NCI-H2227 (cell line): ENCODE data around the gene AGPS.
"Not testable (repeated sequence)": the region's sequence is repeated elsewhere in the genome, so short reads cannot be mapped to it uniquely, and the experiment has no call there.

ENCODE experiments used
- DNase-seq: peaks from one replicate; lab custom pipeline; 2025; ENCODE audit not compliant: unreplicated experiment; lab: John Stamatoyannopoulos, UW

Gene AGPS

DNA sequence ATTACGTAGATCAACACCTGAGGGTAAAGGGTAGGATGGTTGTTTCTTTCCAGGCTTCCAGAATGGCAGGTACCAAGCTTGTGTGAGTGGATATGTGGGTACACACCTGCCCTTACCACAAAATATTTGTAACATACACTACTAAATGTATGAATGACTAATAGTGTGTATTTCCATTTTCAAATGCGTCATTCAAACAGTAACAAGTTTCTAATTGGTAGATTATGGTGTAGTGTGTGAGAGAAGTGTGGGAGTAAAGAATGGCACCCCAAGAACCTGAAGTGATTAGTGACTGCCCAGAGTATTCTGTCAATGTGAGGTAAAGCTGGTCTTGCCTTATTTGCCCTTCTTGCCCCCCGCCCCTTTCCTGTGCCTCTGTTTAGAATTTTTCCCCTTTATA lies 21.1 kb downstream of the AGPS start:
- DNase-seq = no peak

DNA sequence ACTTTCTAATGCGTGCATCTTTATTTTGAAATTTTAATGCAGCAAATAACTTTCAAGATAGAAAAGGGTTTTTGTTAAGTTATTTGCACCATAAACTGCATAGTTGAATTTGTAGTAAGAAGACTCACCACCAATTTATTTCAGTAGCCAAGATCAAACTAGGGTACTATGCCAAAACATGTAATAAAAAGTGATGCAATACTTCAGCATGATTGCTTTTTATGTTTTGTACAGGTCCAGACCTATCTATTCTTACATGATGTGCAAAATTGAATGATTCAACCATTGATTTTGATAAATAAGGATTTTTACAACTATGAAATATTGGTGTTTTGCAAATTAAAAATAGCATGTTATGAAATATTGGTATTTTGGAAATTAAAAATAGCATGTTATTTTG lies 26.7 kb downstream of the AGPS start:
- DNase-seq = no peak

DNA sequence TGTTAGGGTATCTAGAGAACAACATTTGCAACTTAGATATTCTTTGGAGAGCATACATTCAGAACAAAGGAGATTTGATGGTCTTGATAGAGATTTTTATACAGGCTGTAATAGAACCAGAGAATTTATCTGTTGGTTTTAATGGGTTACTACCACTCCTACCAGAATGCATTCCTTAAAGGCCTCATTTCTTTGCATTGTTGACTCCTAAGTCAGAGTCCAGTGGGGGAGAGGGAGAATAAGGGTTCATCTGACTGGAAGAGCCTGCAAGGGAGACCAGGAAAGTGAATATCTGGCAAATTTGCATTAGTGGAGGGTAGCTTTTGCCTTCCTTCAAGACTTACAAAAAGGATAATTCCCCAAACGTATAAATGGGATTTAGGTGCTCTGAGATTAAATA lies 29.7 kb downstream of the AGPS start:
- no peak for DNase-seq

DNA sequence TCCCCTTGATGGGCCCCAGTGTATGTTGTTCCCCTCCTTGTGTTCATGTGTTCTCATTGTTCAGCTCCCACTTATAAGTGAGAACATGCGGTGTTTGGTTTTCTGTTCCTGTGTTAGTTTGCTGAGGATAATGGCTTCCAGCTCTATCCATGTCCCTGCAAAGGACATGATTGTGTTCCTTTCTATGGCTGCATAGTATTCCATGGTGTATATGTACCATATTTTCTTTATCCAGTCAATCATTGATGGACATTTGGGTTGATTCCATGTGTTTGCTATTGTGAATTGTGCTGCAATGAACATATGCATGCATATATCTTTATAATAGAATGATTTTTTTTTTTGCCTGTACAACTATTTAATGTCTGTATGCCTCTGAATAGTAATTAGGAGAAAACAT lies 31.5 kb downstream of the AGPS start:
- not testable (repeated sequence) for DNase-seq

DNA sequence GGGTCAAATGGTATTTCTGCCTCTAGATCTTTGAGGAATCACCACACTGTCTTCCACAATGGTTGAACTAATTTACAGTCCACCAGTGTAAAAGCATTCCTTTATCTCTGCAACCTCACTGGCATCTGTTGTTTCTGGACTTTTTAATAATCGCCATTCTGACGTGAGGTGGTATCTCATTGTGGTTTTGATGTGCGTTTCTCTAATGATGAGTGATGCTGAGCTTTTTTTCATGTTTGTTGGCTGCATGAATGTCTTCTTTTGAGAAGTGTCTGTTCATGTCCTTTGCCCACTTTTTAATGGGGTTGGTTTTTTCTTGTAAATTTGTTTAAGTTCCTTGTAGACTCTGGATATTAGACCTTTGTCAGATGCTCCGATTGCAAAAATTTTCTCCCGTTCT lies 32.0 kb downstream of the AGPS start:
- not testable (repeated sequence) for DNase-seq

DNA sequence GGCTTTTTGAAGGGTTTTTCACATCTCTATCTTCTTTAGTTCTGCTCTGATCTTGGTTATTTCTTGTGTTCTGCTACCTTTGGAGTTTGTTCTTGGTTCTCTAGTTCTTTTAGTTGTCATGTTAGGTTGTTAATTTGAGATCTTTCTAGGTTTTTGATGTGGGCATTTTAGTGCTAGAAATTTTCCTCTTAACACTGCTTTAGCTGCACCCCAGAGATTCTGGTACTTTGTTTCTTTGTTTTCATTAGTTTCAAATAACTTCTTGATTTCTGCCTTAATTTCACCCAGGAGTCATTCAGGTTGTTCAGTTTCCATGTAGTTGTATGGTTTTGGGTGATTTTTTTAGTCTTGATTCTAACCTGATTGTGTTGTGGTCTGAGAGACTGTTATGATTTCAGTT lies 34.7 kb downstream of the AGPS start:
- no peak for DNase-seq

DNA sequence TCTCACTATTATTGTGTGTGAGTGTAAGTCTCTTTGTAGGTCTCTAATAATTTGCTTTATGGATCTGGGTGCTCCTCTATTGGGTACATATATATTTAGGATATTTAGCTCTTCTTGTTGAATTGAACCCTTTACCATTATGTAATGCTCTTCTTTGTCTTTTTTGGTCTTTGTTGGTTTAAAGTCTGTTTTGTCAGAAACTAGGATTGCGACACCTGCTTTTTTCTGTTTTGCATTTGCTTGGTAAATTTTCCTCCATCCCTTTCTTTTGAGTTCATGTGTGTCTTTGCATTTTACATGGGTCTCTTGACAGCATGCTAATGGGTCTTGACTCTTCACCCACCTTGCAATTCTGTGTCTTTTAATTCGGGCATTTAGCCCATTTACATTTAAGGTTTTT lies 35.4 kb downstream of the AGPS start:
- not testable (repeated sequence) for DNase-seq

DNA sequence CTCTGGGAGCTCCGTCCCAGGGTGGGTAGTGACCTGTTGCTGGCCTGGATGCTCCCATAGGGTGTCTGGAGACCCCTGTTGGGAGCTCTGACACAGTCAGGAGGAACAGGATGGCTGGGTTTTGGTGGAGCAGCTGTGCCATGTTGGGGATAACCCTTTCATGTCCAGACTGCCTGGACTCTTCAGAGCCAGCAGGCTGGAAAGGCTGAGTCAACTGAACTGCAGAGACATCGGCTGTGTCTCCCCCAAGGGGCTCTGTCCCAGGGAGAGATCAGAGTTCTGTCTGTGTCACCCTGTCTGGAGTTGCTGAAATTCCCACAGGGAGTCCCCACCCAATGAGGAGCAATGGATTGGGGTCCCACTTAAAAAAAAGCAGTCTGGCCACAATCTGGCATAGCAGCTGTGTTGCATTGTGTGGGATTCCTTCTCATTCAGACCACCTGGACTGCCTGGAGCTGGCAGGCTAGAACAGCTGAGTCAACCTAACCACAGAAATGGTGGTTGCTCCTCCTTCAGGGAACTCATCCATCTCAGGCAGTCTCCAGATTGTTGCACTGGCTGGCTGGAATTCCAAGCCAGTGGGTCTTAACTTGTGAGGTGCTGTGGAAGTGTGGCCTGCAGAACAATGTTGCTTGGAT lies 37.2 kb downstream of the AGPS start:
- DNase-seq = no peak

DNA sequence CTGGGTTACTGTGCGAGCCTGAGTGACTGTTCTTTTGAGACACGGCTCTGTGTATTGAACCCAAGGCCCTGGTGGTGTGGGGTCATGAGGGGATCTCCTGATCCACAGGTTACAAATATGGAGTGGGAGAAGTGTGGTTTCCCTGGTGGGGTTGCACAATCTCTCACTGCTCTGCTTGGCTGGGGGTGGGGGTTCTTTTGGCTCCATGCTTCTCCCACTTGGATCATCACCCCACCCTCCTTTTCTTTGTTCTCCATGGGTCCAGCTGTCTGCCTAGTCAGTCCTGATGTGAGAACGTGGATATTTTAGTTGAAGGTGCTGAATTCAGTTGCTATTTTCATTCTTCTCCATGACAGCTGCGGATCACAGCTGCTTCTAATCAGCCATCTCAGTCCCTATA lies 37.8 kb downstream of the AGPS start:
- no peak for DNase-seq

DNA sequence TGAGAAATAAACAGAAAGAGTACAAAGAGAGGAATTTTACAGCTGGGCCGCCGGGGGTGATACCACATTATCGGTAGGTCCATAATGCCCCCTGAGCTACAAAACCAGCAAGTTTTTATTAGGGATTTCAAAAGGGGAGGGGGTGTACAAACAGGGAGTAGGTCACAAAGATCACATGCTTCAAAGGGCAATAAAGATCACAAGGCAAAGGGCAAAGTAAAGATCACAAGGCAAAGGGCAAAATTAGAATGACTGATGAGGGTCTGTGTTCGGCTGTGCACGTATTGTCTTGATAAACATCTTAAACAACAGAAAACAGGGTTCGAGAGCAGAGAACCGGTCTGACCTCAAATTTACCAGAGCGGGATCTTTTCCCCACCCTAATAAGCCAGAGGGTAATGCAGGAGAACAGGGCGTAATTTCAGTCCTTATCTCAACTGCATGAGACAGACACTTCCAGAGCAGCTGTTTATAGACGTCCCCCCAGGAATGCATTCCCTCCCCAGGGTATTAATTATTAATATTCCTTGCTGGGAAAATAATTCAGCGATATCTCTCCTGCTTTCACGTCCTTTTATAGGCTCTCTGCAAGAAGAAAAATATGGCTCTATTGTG lies 38.6 kb downstream of the AGPS start:
- DNase-seq = not testable (repeated sequence)

DNA sequence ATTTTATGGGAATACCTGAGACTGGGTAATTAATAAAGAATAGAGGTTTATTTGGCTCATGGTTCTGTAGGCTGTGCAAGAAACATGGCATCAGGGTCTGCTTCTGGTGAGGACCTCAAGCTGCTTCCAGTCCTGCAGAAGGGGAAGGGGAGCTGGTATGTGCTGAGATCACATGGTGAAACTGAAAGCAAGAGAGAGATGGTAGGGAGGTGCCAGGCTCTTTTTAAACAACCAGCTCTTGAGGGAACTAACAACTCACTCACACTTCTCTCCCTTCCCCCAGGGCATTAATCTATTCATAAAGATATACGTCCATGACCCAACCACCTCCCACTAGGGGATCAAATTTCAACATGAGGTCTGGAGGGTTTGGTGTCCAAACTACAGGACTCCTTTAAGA lies 40.1 kb downstream of the AGPS start:
- no peak for DNase-seq

DNA sequence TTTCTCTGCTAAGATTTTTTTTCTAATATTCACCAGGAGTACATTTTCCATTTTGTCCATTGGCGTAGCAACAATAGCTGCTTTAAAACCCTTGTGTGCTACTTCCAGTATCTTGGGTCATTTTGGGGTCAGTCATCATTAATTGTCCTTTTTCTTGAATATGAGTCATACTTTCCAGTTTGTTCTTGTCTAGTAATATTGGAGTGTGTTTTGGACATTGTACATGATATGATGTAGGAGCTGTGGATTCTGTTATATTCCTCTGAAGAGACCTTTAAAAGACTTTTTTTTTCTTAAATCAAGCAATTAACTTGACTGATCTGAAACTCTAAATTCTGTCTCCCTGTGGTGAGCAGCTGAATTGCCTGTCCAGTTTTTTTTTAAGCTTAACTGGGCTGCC lies 40.8 kb downstream of the AGPS start:
- no peak for DNase-seq

DNA sequence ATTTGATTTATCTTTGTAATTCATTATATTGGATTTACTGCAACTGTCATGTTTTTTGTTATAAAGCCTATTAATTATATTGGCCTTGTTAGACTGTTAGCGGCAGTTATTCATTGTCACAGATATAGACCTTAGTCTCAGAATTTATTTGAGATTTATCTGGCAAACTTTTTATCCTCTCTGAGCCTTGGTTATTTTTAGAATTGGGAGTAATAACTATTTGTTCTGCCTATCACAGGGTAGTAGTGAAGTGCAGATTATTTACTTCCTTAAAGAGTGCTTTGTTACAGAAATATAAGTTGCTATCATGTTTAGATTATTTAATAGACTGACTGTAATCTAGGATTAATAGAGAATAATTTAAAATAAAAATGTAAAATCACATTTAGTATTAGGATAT lies 41.9 kb downstream of the AGPS start:
- DNase-seq = no peak

DNA sequence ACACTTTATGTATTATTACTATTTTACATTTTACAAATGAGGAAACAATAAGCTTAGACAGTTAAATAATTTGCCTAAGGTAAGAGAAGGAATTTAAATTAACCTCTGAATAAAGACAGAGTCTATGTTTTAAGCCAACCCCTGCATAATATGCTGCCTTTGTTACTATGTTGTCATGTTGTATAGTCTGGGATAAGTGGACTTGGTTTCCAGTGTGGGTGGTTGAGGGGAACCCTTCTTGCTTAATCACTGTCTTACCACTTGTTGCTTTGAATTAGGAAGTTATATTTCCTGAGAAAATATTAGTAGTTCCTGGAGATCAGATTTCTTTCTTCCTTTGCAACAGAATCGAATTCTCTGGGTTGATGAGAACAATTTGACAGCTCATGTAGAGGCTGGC lies 52.6 kb downstream of the AGPS start:
- no peak for DNase-seq

DNA sequence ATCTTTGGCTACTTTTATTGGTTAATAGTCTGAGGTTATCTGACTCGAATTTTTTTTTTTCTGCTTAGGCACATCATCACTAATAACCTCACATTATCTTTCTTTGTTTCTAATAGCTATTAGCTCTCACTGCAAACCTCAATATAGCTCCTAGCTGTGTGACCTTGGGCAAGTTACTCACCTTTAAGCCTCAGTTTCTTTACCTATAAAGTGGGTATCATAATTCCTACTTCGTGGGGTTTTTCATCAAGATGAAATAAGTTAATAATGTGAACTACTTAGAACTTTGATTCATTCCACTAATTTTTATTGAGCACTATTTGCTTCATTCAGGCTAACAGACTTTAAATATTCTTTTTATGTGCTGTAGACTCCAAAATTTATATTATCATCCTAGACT lies 55.5 kb downstream of the AGPS start:
- no peak for DNase-seq

DNA sequence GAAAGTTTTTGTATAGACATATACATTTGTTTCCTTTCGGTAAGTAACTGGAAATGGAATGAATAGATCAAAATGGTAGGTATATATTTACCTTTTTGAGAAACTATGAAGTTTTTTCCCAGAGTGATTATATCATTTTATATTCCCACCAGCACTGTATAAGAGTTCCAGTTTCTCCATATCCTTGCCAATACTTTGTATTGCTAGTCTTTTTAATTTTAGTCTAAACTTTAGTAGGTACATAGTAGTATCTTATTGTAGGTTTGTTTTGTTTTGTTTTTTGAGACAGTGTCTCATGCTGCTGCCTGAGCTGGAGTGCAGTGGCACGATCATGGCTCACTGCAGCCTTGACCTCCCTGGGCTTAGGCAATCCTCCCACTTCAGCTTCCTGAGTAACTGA lies 56.6 kb downstream of the AGPS start:
- no peak for DNase-seq

DNA sequence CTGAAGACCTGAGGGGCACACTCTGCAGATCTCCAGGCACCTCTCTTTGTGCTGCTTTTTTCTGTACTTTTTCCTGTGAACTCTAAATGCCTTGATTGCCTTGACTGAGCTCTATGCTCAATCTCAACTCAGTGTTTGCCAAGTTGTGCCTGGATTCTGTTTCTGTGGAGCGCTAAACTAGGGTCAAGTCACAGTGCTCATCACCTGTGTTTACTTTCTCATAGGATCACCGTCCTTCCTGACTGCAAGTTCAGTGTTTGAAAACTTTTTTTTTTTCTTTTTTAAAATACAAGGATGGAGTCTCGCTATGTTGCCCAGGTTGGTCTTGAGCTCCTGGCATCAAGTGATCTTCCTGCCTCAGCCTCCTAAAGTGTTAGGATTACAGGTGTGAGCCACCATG lies 62.6 kb downstream of the AGPS start:
- DNase-seq = no peak

DNA sequence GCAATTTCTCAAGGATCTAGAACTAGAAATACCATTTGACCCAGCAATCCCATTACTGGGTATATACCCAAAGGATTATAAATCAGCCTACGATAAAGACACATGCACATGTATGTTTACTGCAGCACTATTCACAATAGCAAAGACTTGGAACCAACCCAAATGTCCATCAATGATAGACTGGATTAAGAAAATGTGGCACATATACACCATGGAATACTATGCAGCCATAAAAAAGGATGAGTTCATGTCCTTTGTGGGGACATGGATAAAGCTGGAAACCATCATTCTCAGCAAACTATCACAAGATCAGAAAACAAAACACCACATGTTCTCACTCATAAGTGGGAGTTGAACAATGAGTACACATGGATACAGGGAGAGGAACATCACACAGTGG lies 67.2 kb downstream of the AGPS start:
- not testable (repeated sequence) for DNase-seq

DNA sequence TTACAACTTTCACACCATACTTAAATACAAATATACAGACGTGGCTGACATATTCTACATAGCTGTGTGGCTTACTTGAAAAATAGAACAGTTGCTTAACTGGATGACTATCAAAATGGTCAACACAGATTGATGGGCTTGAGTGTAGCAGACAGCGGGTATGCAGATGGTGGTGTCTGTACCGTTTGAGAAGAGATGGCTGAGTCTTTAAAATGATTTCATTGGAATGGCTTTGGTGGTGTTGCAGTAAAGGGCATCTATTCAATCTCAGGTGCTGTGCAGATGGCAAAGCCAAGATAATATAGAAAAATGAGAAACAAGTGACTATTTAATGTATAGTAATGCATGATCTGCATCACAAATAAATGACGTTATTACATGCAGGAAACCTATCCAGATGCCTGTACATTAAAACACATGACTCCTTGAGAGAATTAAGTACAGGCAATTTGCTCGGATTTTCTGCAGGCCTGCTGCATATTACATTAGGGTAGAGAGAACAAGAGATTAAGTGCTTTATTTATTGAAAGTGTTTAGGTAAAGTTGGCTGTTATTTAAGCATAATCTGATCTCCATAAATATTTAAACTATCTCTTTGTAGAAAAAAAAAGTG lies 68.5 kb downstream of the AGPS start:
- DNase-seq = no peak

DNA sequence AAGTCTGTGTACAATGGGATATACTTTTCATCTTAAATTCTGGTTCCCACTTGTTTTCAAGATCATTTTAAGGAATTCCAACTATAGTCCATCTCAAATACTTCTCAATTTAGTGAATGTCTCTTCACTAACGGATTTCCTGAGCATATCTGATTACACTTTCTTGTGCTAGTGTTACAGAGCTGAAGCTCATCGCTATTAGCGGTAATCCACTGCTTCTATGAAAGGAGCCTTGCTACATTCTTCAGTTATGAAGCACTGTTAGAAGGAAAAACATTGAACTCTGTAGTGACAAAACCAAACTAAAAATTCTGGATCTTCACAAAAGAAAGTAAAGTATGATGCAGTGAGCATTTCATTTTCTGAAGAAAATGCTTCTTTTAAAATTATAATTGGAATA lies 72.0 kb downstream of the AGPS start:
- no peak for DNase-seq

DNA sequence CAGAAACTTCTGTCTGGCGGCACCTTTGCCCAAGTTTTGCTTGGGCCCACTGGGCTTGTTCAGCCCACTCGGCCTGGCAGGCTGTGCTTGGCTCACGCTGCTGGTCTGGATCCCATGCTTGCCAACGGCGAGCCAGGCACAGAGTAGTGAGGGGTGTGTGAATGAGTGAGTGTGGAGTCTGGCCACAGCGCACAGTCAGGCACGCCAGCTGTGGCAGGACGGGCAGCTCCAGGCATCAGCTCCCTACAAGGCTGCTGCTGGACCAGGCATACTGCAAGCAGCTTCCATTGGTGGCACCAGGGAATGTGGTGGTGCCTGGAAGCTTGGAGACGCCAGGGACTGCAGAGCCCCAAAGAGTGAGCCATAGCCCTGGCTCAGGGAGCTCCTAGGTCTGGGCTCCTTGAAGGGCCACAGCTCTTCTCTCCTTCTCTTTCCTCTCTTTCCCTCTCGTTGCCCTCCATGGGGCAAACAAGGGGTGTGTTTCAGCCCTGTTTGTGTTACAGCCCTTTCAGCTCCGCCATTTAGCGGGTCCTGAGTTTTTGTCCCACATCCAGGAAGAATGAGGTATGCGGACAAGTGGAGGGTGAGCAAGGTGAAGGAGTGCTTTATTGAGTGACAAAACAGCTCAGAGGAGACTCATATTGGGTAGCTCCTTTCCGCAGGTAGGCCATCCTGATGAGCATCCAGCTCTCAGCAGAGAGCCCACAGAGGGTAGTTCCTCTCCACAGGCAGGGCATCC lies 73.0 kb downstream of the AGPS start:
- no peak for DNase-seq
